GM12872 (cell line): Measurements from ENCODE around the gene UTP15.
A peak's percentile ranks its signal among the peaks of the same experiment; 100 is the strongest.

Source experiments
- CTCF ChIP-seq: IDR thresholded peaks from 3 replicates; pipeline ENCODE4 v1.5.1; 2011; ENCODE audit warnings: low read depth, mild to moderate bottlenecking, low read length, moderate library complexity; ENCODE audit not compliant: insufficient read depth

The UTP15 gene

DNA sequence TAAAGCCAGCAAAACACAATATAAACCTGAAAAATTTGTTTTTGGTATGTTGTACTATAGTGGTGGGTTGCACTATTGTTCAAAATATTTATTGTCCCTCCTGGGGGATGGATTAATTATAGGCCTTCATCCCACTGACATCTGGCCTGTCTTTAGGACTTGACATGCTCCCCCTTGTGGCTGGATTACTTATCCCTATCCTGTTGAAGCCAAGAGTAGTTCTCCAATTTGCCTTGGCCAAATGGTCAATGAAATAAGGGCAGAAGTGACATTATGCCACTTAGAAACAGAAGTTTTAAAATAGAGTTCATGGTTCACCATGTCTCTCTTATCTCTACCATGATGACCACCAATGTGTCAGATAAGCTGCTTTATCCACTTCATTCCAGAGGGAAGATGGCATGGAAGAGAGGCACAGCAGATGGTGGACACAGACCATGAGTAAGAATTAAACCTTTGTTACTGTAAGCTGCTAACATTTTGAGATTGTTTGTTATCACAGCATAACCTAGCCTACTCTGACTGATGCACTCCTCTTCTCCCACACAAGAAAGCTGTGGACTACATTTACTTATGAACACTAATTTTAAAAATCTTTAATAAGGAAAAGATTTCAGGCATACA lies 31.3 kb downstream of the UTP15 start:
- TF ChIP-seq CTCF, result peak; percentile 72

GRCh38 chr5:73599380-73599779 lies 33.8 kb downstream of the UTP15 start:
- no peak for TF ChIP-seq CTCF

- TF ChIP-seq CTCF, result no peak
These were observed 38.5 kb downstream of the UTP15 start for GRCh38 chr5:73603998-73604397.

GRCh38 chr5:73605223-73606087 lies 39.9 kb downstream of the UTP15 start:
- TF ChIP-seq CTCF, result no peak

DNA sequence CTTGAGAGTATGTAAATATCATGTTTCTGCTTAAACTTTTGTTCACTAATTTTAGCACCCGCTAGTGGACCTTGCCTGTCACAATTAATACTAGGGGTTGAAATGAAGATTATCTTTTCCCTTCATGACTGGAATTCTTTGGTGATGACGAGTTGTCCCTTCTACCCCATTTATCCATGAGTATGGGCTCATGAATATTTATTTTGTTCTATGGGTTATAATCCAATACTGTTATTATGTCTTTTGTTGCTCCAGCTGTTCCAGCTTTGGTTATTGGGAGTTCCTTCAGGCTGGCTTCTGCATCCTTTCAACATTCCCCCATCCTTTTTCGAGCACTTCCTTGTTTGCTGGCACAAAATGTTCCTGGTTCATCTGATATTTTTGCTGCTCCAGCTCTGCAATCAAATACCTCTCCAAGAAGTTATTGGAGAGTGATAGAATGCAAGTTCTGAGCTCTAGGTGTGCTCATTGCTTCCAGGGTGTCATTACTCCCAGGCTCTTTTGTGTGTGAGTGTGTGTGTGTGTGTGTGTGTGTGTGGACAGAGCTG lies 40.7 kb downstream of the UTP15 start:
- no peak for TF ChIP-seq CTCF

GRCh38 chr5:73607228-73607627 lies 41.7 kb downstream of the UTP15 start:
- TF ChIP-seq CTCF, result no peak

GRCh38 chr5:73612799-73613198 lies 47.3 kb downstream of the UTP15 start:
- no peak for TF ChIP-seq CTCF
